Loucy (cell line): ENCODE measurements around the gene SLC35F3.

ENCODE experiments used
- EZH2phosphoT487 ChIP-seq: fragments of 200-600 bp; IDR thresholded peaks from 2 replicates; pipeline ENCODE4 v1.6.1; 2018; ENCODE audit warnings: antibody characterized with exemption, mild to moderate bottlenecking, moderate library complexity, borderline replicate concordance
- TF ChIP-seq, protein P1 (sequence below): fragments of 200-600 bp; sonication (generic); conservative IDR thresholded peaks from 2 replicates; pipeline ENCODE4 v1.5.1; 2014; ENCODE audit warnings: mild to moderate bottlenecking, antibody characterized with exemption, low read length

DNA sequence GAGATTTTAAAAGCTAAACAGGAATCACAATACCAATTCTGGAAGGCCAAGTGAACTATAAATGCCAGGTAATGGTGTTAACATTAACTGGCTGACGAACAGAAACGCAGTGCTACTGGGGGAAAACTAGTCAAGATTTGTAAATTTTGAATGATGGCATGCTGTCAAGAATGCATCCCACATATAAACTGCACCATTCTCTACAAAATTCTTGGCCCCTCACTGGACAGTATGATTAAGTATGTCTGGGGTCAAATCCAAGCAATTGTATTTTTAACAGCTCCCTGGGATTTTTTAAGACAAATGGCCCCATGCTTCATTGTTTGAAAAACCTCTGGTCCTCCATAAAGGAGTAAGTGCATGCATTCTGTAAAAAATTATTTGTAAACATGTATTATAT lies 395.6 kb downstream of the SLC35F3 start:
- TF ChIP-seq, protein P1, sequence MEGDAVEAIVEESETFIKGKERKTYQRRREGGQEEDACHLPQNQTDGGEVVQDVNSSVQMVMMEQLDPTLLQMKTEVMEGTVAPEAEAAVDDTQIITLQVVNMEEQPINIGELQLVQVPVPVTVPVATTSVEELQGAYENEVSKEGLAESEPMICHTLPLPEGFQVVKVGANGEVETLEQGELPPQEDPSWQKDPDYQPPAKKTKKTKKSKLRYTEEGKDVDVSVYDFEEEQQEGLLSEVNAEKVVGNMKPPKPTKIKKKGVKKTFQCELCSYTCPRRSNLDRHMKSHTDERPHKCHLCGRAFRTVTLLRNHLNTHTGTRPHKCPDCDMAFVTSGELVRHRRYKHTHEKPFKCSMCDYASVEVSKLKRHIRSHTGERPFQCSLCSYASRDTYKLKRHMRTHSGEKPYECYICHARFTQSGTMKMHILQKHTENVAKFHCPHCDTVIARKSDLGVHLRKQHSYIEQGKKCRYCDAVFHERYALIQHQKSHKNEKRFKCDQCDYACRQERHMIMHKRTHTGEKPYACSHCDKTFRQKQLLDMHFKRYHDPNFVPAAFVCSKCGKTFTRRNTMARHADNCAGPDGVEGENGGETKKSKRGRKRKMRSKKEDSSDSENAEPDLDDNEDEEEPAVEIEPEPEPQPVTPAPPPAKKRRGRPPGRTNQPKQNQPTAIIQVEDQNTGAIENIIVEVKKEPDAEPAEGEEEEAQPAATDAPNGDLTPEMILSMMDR = no peak
- no peak for TF ChIP-seq EZH2phosphoT487
